HG03175 (cell line): Measurements from ENCODE around the gene VAV3.
A peak's percentile ranks its signal among the peaks of the same experiment; 100 is the strongest.

Source experiments
- ATAC-seq: cut with Tn5 transposase; IDR thresholded peaks from one replicate; pipeline ENCODE4 v1.9.1; 2021; ENCODE audit warnings: mild to moderate bottlenecking, moderate library complexity; ENCODE audit not compliant: unreplicated experiment

Gene VAV3

DNA sequence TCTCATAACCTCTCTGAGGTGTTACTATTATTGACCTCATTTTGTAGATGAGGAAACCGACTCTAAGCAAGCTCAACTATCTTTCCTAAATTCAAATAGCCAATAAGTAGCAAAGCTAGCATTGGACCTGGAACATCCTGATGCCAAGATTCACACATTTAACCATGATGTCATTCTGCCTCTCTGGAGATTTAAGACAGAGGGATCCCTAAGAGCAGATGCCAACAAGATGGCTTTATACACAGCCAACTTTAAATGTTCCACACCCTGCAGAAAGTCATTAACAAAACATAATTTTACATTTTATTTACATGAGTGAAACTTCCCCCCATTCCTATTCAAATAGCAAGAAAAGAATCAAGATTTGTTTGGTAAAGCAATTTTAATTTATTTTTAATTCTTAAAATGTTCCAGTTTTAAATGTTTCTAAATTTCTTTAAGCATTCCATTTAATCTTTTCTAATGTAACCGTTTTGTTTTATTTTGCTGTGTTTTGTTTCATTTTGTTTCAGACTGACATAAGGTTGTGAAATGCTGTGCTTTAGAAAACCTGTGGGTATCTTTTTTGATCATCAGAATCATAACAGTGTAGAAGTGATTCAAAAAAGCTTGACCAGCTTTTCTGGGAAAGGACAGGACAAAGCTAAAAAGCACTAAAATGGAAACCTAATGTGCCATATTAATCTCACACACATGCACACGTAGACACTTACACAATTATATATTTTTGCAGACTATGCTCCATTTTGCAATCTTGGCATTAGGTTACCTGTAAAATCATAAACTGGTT is 7.6 kb upstream of the VAV3 start:
- no peak for ATAC-seq

- no peak for ATAC-seq
Observed at GRCh38 chr1:107966550-107966949, 1.6 kb upstream of the VAV3 start.

DNA sequence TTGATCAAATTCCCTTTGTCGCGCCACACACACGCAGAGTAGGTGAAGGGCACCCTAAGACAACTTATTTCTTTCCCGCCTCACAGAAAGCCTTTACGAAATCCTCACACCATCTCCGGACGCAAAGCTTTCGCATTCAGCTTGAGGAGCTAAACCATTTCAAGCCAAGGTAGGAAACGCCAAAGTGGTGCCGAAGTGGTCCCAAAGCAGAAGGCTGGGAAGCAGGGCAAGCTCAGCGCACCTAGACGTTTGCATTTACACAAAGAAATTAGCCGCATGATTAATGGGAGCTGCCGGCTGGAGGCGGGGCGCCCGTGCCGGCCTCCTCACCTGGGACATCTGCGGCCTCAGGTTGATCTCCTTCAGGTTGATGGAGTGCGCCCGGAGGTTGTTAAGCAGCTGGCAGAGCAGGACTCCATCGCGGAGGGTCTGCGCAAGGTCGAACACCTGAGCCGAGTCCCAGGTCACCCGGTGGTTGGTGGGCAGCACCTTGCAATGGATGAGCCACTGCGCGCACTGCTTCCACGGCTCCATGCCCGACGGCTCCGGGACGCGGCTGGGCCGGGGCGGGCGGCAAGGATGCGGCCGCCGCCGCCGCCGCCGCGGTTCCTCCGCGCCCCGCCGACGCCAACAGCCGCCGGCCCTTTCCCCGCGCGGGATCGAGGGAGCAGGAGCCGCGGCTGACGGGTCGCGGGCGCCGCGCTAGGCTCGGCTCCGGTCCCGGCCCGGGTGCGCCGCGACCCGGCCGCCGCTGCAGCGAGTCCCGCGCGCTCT is 457 bp downstream of the VAV3 start:
- no peak for ATAC-seq

DNA sequence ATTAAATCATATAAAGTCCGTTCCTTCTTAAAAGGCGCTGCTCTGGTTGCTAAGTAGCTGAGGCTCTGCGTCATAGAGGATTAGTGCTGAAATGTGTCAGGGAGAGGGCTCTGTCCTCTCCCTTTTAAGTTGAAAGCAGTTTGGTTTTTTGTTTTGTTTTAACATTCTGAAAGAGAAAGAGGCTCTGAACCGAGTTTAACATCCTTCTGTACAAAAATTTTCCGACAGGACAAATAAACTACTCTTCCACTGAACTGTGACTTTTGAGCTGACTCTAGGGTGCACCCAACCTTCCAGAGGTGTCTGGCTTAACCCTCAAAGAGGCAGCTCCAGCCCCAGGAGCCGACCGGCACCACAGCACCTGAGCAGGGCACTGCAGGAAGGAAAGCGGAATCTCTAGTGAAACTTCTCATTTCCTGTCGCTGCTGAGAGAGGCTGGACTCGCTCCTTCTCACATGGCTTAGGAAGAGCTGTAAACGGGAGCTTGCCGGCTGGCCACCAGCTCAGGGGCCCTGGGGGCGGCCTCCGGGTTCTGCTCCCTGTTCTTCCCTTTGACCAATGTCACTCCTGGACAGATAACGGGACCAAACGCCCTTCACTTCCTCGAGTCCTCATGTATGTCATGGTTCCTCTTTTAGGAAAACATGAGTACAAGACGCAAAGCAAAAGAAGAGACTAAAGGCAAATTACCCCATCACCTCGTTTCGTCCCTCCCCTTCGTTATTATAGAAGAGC is 1.2 kb downstream of the VAV3 start:
- peak; percentile 81 for ATAC-seq

DNA sequence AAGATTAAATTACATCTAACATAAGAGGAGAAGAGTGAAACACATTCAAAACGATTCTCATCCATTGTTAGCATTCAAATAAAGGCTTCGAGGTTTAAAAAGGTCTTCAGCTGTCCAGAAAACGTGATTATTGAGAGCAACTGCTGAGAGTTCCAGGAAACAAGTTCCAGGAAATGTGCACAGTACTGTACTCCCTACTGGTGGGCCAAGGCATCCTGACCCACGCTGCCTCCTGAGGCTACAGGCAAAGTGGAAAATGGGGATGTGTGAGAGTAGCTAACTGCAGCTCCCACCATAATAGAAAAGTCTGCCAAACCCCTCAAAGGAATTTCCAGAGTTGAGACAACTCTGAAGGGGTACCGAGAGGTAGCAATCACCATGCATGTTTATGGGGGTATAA is 2.0 kb downstream of the VAV3 start:
- no peak for ATAC-seq

GRCh38 chr1:107954719-107955415 is 10.1 kb downstream of the VAV3 start:
- ATAC-seq: no peak

GRCh38 chr1:107954126-107954525 is 10.9 kb downstream of the VAV3 start:
- no peak for ATAC-seq

DNA sequence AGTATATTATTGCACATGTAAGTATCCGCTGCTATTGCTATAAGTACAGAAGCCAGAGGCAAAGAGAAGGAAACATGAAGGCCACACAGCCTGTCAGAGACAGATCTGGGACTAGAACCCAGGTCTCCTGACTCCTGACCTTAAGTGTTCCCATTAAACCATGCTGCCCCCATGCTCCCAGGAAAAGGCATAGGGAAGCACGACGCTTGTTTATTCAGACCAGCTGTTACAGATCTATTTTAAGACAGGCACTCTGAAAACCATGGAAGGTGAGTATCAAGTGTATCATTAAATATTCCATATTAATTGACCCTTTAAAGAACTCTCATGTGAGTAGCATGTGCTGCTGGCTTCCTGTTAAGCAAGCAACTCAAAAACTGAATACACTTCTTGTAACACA is 11.4 kb downstream of the VAV3 start:
- no peak for ATAC-seq

DNA sequence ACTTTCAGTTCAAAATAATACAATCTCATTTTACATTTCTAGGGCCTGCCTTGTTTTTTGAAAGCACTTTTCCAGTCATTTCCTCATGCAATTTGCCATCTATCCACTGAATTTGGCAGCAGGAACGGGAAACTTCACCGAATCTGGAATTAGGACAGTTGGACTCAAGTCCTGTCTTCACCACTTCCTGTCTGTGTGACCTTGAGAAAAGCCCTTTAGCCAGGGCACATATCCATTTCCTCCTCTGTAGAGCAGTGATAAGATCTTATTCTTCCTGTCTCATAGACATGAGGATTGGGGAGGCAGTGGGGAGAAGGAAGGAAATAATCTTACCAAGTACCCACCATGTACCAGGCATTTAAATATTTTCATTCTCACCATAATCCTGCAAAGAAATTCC is 12.0 kb downstream of the VAV3 start:
- no peak for ATAC-seq

DNA sequence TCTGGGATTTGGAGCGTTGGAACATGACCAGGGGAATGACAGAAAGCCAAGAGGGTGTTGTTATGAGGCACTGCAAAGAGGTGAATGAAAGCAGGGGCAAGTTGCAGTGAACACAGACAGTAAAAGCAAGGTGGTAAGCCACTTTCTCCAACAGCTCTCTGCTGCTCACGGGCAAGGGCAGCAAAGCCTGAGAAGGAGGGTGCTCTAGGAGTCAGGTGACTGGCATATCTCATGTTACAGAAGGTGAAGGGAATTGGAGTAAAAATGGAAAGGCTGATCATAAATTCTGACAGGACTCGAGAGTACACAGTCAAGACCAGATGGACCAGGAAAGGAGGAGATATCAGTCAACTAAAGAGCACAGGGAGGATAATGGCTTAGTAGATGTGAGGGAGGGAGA is 14.5 kb downstream of the VAV3 start:
- ATAC-seq: no peak

GRCh38 chr1:107949467-107950253 is 15.3 kb downstream of the VAV3 start:
- peak; percentile 78 for ATAC-seq

DNA sequence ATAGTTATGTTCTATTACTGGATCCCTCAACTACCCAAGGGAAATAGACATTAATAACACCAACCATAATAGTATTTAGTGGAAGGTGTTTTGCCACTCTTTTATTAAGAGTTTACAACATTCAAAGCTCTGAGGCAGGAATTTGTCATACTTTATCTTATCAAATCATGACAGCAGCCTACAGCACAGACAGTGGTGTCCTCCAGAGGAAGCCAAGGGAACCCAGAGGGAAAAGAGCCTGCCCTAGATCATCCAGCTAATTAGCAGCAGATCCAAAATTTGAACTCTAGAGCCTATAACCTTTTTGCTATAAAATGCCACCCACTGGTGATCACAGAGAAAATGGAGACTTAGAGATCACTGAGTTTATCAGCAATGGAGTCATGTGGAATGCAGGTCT is 18.2 kb downstream of the VAV3 start:
- no peak for ATAC-seq

DNA sequence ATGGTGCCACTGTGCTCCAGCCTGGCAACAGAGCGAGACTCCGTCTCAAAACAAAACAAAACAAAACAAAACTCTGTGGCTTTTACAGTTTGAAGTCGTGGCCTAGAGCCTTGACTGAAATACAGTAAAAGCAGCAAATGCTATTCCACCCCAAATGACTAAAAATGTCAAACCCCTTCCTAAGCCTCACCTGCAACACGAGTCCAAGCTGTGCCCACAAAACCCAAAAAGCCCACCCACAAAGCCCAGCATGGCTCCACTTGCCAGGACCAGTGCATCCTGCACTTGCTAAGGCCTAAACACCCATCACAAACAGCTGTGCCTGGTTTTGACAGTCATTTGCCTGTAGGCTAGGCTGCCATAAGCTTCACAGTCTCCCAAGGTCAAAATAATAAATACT is 21.3 kb downstream of the VAV3 start:
- no peak for ATAC-seq

DNA sequence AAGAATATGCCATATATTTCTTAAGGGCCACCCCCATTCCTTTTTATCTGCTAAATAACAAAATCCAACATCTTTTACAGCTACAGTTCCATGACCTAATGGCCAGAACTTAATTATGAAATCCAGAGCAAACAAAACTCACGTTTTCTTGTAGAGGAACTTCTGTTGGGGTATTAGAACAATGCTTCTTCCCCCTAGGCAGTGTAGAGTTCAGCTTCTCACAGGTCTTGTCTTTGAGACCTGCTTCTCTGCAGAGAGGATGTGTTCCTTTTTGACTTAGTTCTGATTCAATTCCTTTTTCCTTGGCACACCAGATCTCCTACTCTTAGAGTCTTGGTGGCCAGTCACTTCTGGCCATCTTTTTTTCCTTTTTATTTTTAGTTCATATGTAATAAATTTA is 22.2 kb downstream of the VAV3 start:
- no peak for ATAC-seq

DNA sequence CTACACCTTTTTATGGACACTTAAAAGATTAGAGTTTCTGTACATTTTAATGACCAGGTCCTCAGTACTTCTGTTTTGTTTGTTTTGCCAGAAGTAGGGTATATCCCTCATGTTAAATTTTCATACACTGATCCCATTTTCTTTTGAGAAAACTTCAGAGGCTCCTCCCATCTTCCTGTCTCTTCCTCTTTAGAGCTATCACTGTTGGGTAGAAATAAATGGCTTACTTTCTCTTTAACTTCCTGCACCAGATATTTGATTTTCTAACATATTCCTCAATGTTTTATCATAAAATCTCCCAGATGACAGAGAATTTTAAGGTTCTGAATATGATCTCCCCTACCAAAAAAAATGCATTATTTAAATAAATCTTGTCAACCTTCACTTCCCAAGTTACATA is 23.4 kb downstream of the VAV3 start:
- ATAC-seq: no peak

DNA sequence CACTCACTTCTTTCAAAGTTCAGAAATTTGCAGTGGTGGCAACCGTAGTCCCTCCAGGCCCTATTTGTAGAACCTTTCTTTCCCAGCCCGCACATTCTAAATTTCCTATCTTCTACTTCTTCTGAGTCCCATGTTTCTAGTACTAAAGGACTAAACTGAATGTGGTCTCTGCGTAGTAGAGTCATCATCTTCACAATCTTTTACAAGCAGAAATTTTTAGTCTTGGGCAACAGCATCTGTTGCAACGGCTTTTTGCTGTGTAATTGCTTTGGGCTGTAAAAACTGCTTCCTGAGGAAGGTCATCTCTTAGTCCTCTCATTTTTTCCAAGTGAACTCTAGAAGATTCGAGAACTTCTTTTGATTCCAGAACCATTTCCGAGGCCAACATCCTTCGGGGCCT is 23.9 kb downstream of the VAV3 start:
- ATAC-seq: no peak

- ATAC-seq: no peak
Observed at GRCh38 chr1:107940701-107941100, 24.3 kb downstream of the VAV3 start.

DNA sequence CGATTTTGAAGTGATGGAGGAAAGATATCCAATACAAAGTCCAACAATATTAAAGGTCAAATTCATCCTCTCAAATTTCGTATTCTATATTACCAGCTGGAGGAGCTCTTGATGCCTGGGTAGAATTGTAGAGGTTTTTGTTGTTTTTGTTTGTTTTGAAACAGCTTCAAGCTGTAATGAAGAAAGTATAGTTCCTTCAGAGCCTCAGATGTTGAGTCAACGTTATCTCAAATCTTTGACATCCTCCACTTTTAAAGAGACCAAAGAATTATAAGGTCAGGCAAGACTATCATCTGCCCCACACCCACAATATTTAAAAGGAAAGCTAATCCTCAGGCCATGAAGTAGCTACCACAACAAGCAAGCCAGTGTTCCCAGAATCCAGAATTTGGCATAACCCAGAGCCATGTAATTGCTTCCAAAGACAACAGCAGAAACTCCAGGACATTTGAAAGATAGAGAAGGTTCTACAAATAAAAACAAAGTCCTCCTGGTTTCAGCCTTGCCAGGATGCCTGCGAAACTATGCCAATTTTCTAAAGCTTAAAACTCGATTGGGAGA is 24.9 kb downstream of the VAV3 start:
- no peak for ATAC-seq

DNA sequence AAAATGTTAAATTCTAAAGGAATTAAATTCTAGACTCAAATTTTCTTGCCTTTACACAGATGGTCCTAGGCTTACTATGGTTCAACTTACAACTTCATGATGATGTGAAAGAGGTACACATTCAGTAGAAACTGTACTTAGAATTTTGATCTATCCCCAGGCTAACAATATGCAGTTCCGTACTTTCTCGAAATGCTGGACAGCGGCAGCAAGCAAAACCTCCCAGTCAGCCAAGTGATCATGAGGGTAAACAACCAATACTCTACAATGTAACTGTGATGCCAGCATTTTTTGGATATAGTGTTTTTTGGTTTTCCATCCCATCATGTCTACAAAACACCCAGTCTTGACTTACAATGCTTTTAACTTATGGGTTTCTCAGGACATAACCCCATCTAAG is 25.7 kb downstream of the VAV3 start:
- no peak for ATAC-seq
